H9 (cell line): Measurements from ENCODE around the gene NHS. TPM values are rescaled to one million over a fixed set of nuclear protein-coding genes. Genes with fewer than 3 reads are reported as not detected.

Source experiments
- DNase-seq: peaks from one replicate; pipeline ENCODE4 v3.0.0-alpha.2; 2017
- H2AFZ ChIP-seq: one replicate; pipeline ENCODE4 v1.6.1; 2013; ENCODE audit warnings: mild to moderate bottlenecking, low read length, control low read depth, moderate library complexity
- H2AK5ac ChIP-seq: 2 replicates; pipeline ENCODE4 v1.6.1; 2013; ENCODE audit warnings: low read length, control low read depth, mixed read lengths; ENCODE audit not compliant: insufficient read length
- H2BK120ac ChIP-seq: one replicate; pipeline ENCODE4 v1.6.1; 2013; ENCODE audit warnings: low read depth, mild to moderate bottlenecking, low read length, control low read depth, inconsistent platforms; ENCODE audit not compliant: poor library complexity, severe bottlenecking
- H2BK12ac ChIP-seq: 2 replicates; pipeline ENCODE4 v1.6.1; 2013; ENCODE audit warnings: low read length, control low read depth, mixed read lengths, low read depth; ENCODE audit not compliant: insufficient read length
- H2BK15ac ChIP-seq: 2 replicates; pipeline ENCODE4 v1.6.1; 2013; ENCODE audit warnings: low read depth, low read length, control low read depth
- H2BK20ac ChIP-seq: one replicate; pipeline ENCODE4 v1.6.1; 2013; ENCODE audit warnings: low read depth, mild to moderate bottlenecking, low read length, control low read depth, inconsistent platforms; ENCODE audit not compliant: poor library complexity, severe bottlenecking
- H2BK5ac ChIP-seq: 2 replicates; pipeline ENCODE4 v1.6.1; 2013; ENCODE audit warnings: low read length, control low read depth, mixed read lengths; ENCODE audit not compliant: insufficient read length
- H3K14ac ChIP-seq: 2 replicates; pipeline ENCODE4 v1.6.1; 2013; ENCODE audit warnings: low read length, control low read depth; ENCODE audit not compliant: insufficient read depth
- H3K18ac ChIP-seq: 2 replicates; pipeline ENCODE4 v1.6.1; 2013; ENCODE audit warnings: low read depth, mild to moderate bottlenecking, mixed read lengths, low read length, control low read depth; ENCODE audit not compliant: insufficient read length
- H3K23ac ChIP-seq: 2 replicates; pipeline ENCODE4 v1.6.1; 2013; ENCODE audit warnings: low read length, control low read depth, mixed read lengths, low read depth; ENCODE audit not compliant: insufficient read length
- H3K23me2 ChIP-seq: 2 replicates; pipeline ENCODE4 v1.6.1; 2013; ENCODE audit warnings: low read depth, mild to moderate bottlenecking, mixed read lengths, low read length, control low read depth; ENCODE audit not compliant: insufficient read length, poor library complexity, severe bottlenecking
- H3K27ac ChIP-seq: 2 replicates; pipeline ENCODE4 v1.5.1; 2013; ENCODE audit warnings: low read length, control low read depth, mixed read lengths, low read depth; ENCODE audit not compliant: insufficient read length
- H3K27me3 ChIP-seq: 2 replicates; pipeline ENCODE4 v1.6.1; 2013; ENCODE audit warnings: low read length, control low read depth, inconsistent platforms; ENCODE audit not compliant: insufficient read depth
- H3K4ac ChIP-seq: 2 replicates; pipeline ENCODE4 v1.6.1; 2013; ENCODE audit warnings: low read depth, mild to moderate bottlenecking, control low read depth, inconsistent platforms, low read length, moderate library complexity
- H3K4me1 ChIP-seq: 2 replicates; pipeline ENCODE4 v1.6.1; 2013; ENCODE audit warnings: low read length, control low read depth, inconsistent platforms; ENCODE audit not compliant: insufficient read depth
- H3K4me2 ChIP-seq: 2 replicates; pipeline ENCODE4 v1.6.1; 2013; ENCODE audit warnings: low read length, control low read depth, mixed read lengths; ENCODE audit not compliant: insufficient read length, insufficient read depth
- H3K56ac ChIP-seq: 2 replicates; pipeline ENCODE4 v1.6.1; 2013; ENCODE audit warnings: low read depth, mild to moderate bottlenecking, mixed read lengths, low read length, control low read depth; ENCODE audit not compliant: insufficient read length
- H3K79me1 ChIP-seq: 2 replicates; pipeline ENCODE4 v1.6.1; 2013; ENCODE audit warnings: low read depth, mild to moderate bottlenecking, moderate library complexity, low read length, control low read depth, inconsistent platforms; ENCODE audit not compliant: insufficient read depth, poor library complexity, severe bottlenecking
- H3K79me2 ChIP-seq: 2 replicates; pipeline ENCODE4 v1.6.1; 2013; ENCODE audit warnings: low read length, control low read depth, inconsistent platforms; ENCODE audit not compliant: insufficient read depth
- H3K9ac ChIP-seq: 2 replicates; pipeline ENCODE4 v1.6.1; 2013; ENCODE audit warnings: low read length, control low read depth, mixed read lengths; ENCODE audit not compliant: insufficient read length; ENCODE audit errors: extremely low read depth
- H3K9me3 ChIP-seq: one replicate; pipeline ENCODE4 v1.6.1; 2013; ENCODE audit warnings: low read depth, low read length, inconsistent platforms; ENCODE audit not compliant: control insufficient read depth
- H3T11ph ChIP-seq: one replicate; pipeline ENCODE4 v1.6.1; 2013; ENCODE audit warnings: mild to moderate bottlenecking, low read length, control low read depth, inconsistent platforms
- H4K20me1 ChIP-seq: one replicate; pipeline ENCODE4 v1.6.1; 2013; ENCODE audit not compliant: control insufficient read depth, insufficient read length, insufficient read depth
- H4K5ac ChIP-seq: 2 replicates; pipeline ENCODE4 v1.6.1; 2013; ENCODE audit warnings: low read depth, mild to moderate bottlenecking, mixed read lengths, low read length, control low read depth; ENCODE audit not compliant: insufficient read length
- H4K8ac ChIP-seq: replicated peaks from 2 replicates; pipeline ENCODE4 v1.6.1; 2013; ENCODE audit warnings: low read length, control low read depth, mixed read lengths, low read depth; ENCODE audit not compliant: insufficient read length
- H4K91ac ChIP-seq: 2 replicates; pipeline ENCODE4 v1.6.1; 2013; ENCODE audit warnings: low read depth, mild to moderate bottlenecking, moderate library complexity, mixed read lengths, low read length, control low read depth; ENCODE audit not compliant: insufficient read length
- H3K27ac Mint-ChIP-seq, 3 experiments: 2 replicates in 2 of 3; 3 replicates in 1 of 3; pipeline ENCODE4 v1.8.0; 2020 to 2021; ENCODE audit warnings: mixed read lengths in 3 of 3, mild to moderate bottlenecking in 1 of 3, moderate library complexity in 1 of 3
- H3K27me3 Mint-ChIP-seq: 2 replicates; pipeline ENCODE4 v1.8.0; 2021; ENCODE audit warnings: low read depth, mild to moderate bottlenecking, moderate library complexity, mixed read lengths
- H3K36me3 Mint-ChIP-seq, 3 experiments: 2 replicates in 2 of 3; 3 replicates in 1 of 3; pipeline ENCODE4 v1.8.0; 2020 to 2021; ENCODE audit warnings: low read depth in 3 of 3, mixed read lengths in 3 of 3; ENCODE audit not compliant: insufficient read depth in 1 of 3
- H3K4me1 Mint-ChIP-seq, 2 experiments: 2 replicates each; pipeline ENCODE4 v1.8.0; 2020; ENCODE audit warnings: mixed read lengths in 2 of 2
- H3K4me3 Mint-ChIP-seq, 2 experiments: 2 replicates in 1 of 2; 3 replicates in 1 of 2; pipeline ENCODE4 v1.8.0; 2020 to 2021; ENCODE audit warnings: mild to moderate bottlenecking in 2 of 2, mixed read lengths in 2 of 2, moderate library complexity in 1 of 2
- H3K9me3 Mint-ChIP-seq, 2 experiments: 2 replicates in 1 of 2; 3 replicates in 1 of 2; pipeline ENCODE4 v1.8.0; 2020; ENCODE audit warnings: mild to moderate bottlenecking in 2 of 2, mixed read lengths in 2 of 2, moderate library complexity in 1 of 2
- WGBS: extraction: QIAGEN DNeasy Blood & Tissue Kit; methylation state at CpG from one replicate; pipeline ENCODE4 v1.1.7; 2013; ENCODE audit warnings: missing lambda C conversion rate, low lambda C conversion rate, mixed read lengths; ENCODE audit not compliant: insufficient read length; ENCODE audit errors: extremely low coverage; 5-methylcytosine and 5-hydroxymethylcytosine counted together
- total RNA-seq: library from RNA; stranded (reverse); gene quantifications from 2 replicates; pipeline ENCODE4 v1.2.1, GENCODE V29; 2021
- TF ChIP-seq, protein P1 (sequence below): fragments of 200-600 bp; sonication (generic); conservative IDR thresholded peaks from 3 replicates; pipeline ENCODE4 v1.8.0; 2021; ENCODE audit warnings: antibody characterized with exemption, mild to moderate bottlenecking

The NHS gene
- total RNA-seq, 1 experiment from 2014 or later: 8.7 TPM

DNA sequence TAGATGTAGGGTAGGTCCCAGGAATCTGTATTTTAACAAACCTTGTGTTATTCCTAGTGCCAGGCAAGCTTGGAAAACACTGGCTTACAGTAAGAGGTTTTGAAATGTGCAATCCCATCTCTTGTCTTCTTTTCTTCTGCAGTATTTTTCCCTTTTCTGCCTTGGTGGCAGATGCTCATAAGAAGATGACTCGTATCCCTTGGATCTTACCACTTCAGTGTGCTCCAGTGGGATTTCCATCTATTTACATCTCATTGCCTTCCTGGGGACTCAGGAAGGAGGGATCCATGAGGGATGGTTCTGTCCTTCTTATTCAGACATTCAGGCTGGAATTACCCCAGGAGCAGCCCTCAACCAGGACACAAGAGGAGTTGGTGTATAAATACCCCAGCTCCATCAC lies 136.6 kb downstream of the NHS start:
- Histone ChIP-seq H3K9ac (no peak overlapping the region), H3K4ac (no peak overlapping the region), H3K18ac (no peak overlapping the region), H3K9me3 (peaks cover 2% of the 10 kb centered on the region), H2BK5ac (no peak overlapping the region), H4K91ac (no peak overlapping the region), H2BK20ac (no peak overlapping the region), H4K5ac (no peak overlapping the region), H2BK120ac (no peak overlapping the region), H3K27me3 (no peaks in the 10 kb centered on the region), H2AFZ (no peak overlapping the region), H2AK5ac (no peak overlapping the region), H3K23ac (no peak overlapping the region), H3T11ph (no peak overlapping the region), H3K79me2 (no peaks in the 10 kb centered on the region), H3K4me1 (no peaks in the 10 kb centered on the region), H3K27ac (no peak overlapping the region), H3K14ac (no peak overlapping the region), H4K8ac (no peak overlapping the region), H3K23me2 (no peaks in the 10 kb centered on the region), H2BK15ac (no peak overlapping the region), H3K56ac (no peak overlapping the region), H2BK12ac (no peak overlapping the region), H3K4me2 (no peak overlapping the region), H3K79me1 (no peaks in the 10 kb centered on the region), H4K20me1 (no peaks in the 10 kb centered on the region)
- peaks cover 15 to 19% of the 10 kb centered on the region in 2 experiments for H3K4me1 Mint-ChIP-seq
- H3K27ac Mint-ChIP-seq: no peak overlapping the region
- TF ChIP-seq, protein P1, sequence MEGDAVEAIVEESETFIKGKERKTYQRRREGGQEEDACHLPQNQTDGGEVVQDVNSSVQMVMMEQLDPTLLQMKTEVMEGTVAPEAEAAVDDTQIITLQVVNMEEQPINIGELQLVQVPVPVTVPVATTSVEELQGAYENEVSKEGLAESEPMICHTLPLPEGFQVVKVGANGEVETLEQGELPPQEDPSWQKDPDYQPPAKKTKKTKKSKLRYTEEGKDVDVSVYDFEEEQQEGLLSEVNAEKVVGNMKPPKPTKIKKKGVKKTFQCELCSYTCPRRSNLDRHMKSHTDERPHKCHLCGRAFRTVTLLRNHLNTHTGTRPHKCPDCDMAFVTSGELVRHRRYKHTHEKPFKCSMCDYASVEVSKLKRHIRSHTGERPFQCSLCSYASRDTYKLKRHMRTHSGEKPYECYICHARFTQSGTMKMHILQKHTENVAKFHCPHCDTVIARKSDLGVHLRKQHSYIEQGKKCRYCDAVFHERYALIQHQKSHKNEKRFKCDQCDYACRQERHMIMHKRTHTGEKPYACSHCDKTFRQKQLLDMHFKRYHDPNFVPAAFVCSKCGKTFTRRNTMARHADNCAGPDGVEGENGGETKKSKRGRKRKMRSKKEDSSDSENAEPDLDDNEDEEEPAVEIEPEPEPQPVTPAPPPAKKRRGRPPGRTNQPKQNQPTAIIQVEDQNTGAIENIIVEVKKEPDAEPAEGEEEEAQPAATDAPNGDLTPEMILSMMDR: no peak
- H3K4me3 Mint-ChIP-seq: no peak overlapping the region
- no peak for DNase-seq
- no CpG with 5 or more reads among the region's 1 CpG for WGBS
- peaks cover 11 to 13% of the 10 kb centered on the region in 2 experiments for H3K9me3 Mint-ChIP-seq
- peaks cover 10 to 13% (median 10%) of the 10 kb centered on the region in 3 experiments; a peak in 6 of 7 replicates for H3K36me3 Mint-ChIP-seq
- H3K27me3 Mint-ChIP-seq: peaks cover 4% of the 10 kb centered on the region; the same call in 1 of the 2 replicates
